Ovary (tissue), 9 donors: Measurements from ENCODE around the gene LEF1. TPM values are rescaled to one million over a fixed set of nuclear protein-coding genes. Genes with fewer than 3 reads are reported as not detected.
"Not testable (repeated sequence)": the region's sequence is repeated elsewhere in the genome, so short reads cannot be mapped to it uniquely, and the experiment has no call there.

Experiments
- DNase-seq, 5 donors: peaks; one replicate each; pipeline ENCODE4 v3.0.0-alpha.2; 2019 to 2020
- H3K27ac ChIP-seq, 2 donors: fragments of 200-600 bp; one replicate each; pipeline versions ENCODE4 v1.5.1 to v1.8.0; 2019 to 2022
- H3K27me3 ChIP-seq: fragments of 200-600 bp; one replicate; pipeline ENCODE4 v1.8.0; 2022
- H3K36me3 ChIP-seq: fragments of 200-600 bp; sonication (generic); one replicate; pipeline ENCODE4 v1.5.1; 2019
- H3K4me1 ChIP-seq: one replicate; pipeline ENCODE4 v1.8.1; 2013; ENCODE audit warnings: mild to moderate bottlenecking, moderate library complexity; ENCODE audit not compliant: insufficient read depth
- H3K4me3 ChIP-seq: fragments of 200-600 bp; sonication (generic); one replicate; pipeline ENCODE4 v1.5.1; 2017
- H3K9me3 ChIP-seq, 2 donors: fragments of 200-600 bp in 1 of 2; sonication (generic) in 1 of 2; one replicate each; pipeline versions ENCODE4 v1.5.1 to v1.8.1; 2013 to 2019; ENCODE audit warnings: mild to moderate bottlenecking in 1 of 2, moderate library complexity in 1 of 2
- CTCF ChIP-seq, 3 donors: fragments of 450-650 bp in 2 of 3; fragments of 200-600 bp in 1 of 3; IDR thresholded peaks; one replicate each; pipeline versions ENCODE4 v1.5.1 to v1.8.0; 2016 to 2022; ENCODE audit warnings: antibody characterized with exemption in 3 of 3, mild to moderate bottlenecking in 1 of 3
- EP300 ChIP-seq: sonication (generic); formaldehyde crosslinking; IDR thresholded peaks from one replicate; pipeline ENCODE4 v1.6.1; 2017; ENCODE audit warnings: antibody characterized with exemption
- POLR2A ChIP-seq: fragments of 450-650 bp; IDR thresholded peaks from one replicate; pipeline ENCODE4 v1.6.1; 2017; ENCODE audit warnings: antibody characterized with exemption, mild to moderate bottlenecking, moderate library complexity
- WGBS, 3 donors: extraction: QIAGEN DNeasy Blood & Tissue Kit in 1 of 3; methylation state at CpG; one replicate each; pipeline versions ENCODE4 v1.1.5 to v1.1.7; 2013 to 2017; 5-methylcytosine and 5-hydroxymethylcytosine counted together
- intact Hi-C, 4 donors: fragments of 100-400 bp; cut with DNase I; formaldehyde crosslinking; loops; one replicate each; pipeline versions ENCODE4 v1.11.0 to v1.15.1; 2022 to 2023
- polyA plus RNA-seq, 2 donors: library from polyadenylated mRNA; stranded (reverse); fragments of 200-250 nt in 1 of 2; fragments of 350-450 nt in 1 of 2; fragmentation: Illumina TruSeq in 1 of 2; extraction: RNeasy Lipid Tissue Mini Kit (QIAGEN cat#74804) in 1 of 2; gene quantifications; one replicate each; pipeline ENCODE4 v1.2.3, GENCODE V29; 2013 to 2014
- total RNA-seq, 7 donors: library from RNA; depleted of rRNA in 2 of 7; stranded (reverse); fragments of >200 nt in 2 of 7; fragmentation: NEBNext Ultra II Directional in 3 of 7; extraction: Animal tissue kit (Norgen Biotek cat#: 25700) in 3 of 7; gene quantifications; one replicate each; pipeline versions ENCODE4 v1.1.0 to v1.2.4, GENCODE V29; 2016 to 2023
- donor health status: DM: no; HTN: no; CAD: no; lungs with moderate emphysema.
- donor health status: DM: no; HTN: no; CAD: no.
- donor health status: Bipolar disorder and iron deficiency.
- donor health status: DM: yes; HTN: yes; CAD: no.
- donor health status: DM: no; HTN: no; CAD: no.
- donor health status: DM: yes; HTN: yes; CAD: no.

The LEF1 gene
- total and polyA plus RNA-seq, 9 donors = 1.8 to 30.1 (median 6.0) TPM

- no peaks in the 10 kb centered on the region for H3K4me1 ChIP-seq
- WGBS, 3 donors = 90 to 99% (median 93%) methylated on average over 3 of the region's 3 CpGs
- no peaks in the 10 kb centered on the region for H3K36me3 ChIP-seq
- intact Hi-C loops = no loop called here
- no peak overlapping the region for H3K4me3 ChIP-seq
- no peak for TF ChIP-seq CTCF (IDR thresholded peaks at IDR 0.05)
- no peak for TF ChIP-seq EP300
- TF ChIP-seq POLR2A = no peak
- DNase-seq = no peak
- no peaks in the 10 kb centered on the region for H3K27me3 ChIP-seq
- H3K9me3 ChIP-seq = no peaks in the 10 kb centered on the region
- H3K27ac ChIP-seq = no peak overlapping the region
Measured at GRCh38 chr4:108055787-108056186, 112.9 kb downstream of the LEF1 start.

GRCh38 chr4:108054025-108054638 lies 114.6 kb downstream of the LEF1 start:
- H3K4me1 ChIP-seq = no peaks in the 10 kb centered on the region
- H3K27ac ChIP-seq = no peak overlapping the region
- TF ChIP-seq POLR2A = no peak
- intact Hi-C loops = no loop called here
- no peaks in the 10 kb centered on the region for H3K9me3 ChIP-seq
- no peaks in the 10 kb centered on the region for H3K36me3 ChIP-seq
- WGBS, 3 donors = 95 to 96% (median 95%) methylated on average over 16 of the region's 16 CpGs
- no peak for DNase-seq
- H3K27me3 ChIP-seq = no peaks in the 10 kb centered on the region
- H3K4me3 ChIP-seq = no peak overlapping the region

GRCh38 chr4:108053251-108053711 lies 115.5 kb downstream of the LEF1 start:
- WGBS, 3 donors = 76 to 100% (median 86%) methylated on average over 1 of the region's 1 CpG
- intact Hi-C loops = no loop called here

GRCh38 chr4:108052558-108053120 lies 116.1 kb downstream of the LEF1 start:
- Histone ChIP-seq H3K4me3 (no peak overlapping the region), H3K4me1 (no peaks in the 10 kb centered on the region), H3K27ac (no peak overlapping the region), H3K27me3 (no peaks in the 10 kb centered on the region), H3K9me3 (no peaks in the 10 kb centered on the region), H3K36me3 (no peaks in the 10 kb centered on the region)
- intact Hi-C loops = no loop called here
- WGBS, 3 donors = 84 to 96% (median 93%) methylated on average over 2 of the region's 2 CpGs
- DNase-seq = no peak
- TF ChIP-seq EP300 (no peak), POLR2A (no peak), CTCF (IDR thresholded peaks at IDR 0.05) (no peak)

More at GRCh38 chr4:108053251-108053711, 115.5 kb downstream of the LEF1 start:
- TF ChIP-seq POLR2A (no peak), CTCF (IDR thresholded peaks at IDR 0.05) (no peak), EP300 (no peak)
- H3K27me3 ChIP-seq = no peaks in the 10 kb centered on the region
- H3K36me3 ChIP-seq = no peaks in the 10 kb centered on the region
- no peaks in the 10 kb centered on the region for H3K9me3 ChIP-seq
- H3K4me1 ChIP-seq = no peaks in the 10 kb centered on the region
- no peak overlapping the region for H3K4me3 ChIP-seq
- no peak overlapping the region for H3K27ac ChIP-seq
- no peak for DNase-seq

- H3K36me3 ChIP-seq = no peaks in the 10 kb centered on the region
- no peak for DNase-seq
- WGBS, 3 donors = 59 to 66% (median 63%) methylated on average over 10 of the region's 10 CpGs
- H3K9me3 ChIP-seq = no peaks in the 10 kb centered on the region
- intact Hi-C loops = no loop called here
- H3K4me3 ChIP-seq = no peak overlapping the region
- TF ChIP-seq EP300 (no peak), POLR2A (no peak), CTCF (IDR thresholded peaks at IDR 0.05) (no peak)
- H3K4me1 ChIP-seq = no peaks in the 10 kb centered on the region
- no peaks in the 10 kb centered on the region for H3K27me3 ChIP-seq
- no peak overlapping the region for H3K27ac ChIP-seq
Measured at GRCh38 chr4:108051343-108051742, 117.4 kb downstream of the LEF1 start.

- H3K27me3 ChIP-seq, H3K4me3 ChIP-seq, H3K36me3 ChIP-seq, H3K27ac ChIP-seq, H3K4me1 ChIP-seq, DNase-seq, H3K9me3 ChIP-seq, intact Hi-C loops: not testable (repeated sequence)
- 90 to 93% (median 92%) methylated on average over 8 to 10 of the region's 10 CpGs for WGBS, 3 donors
Measured at GRCh38 chr4:108050166-108051111, 118.3 kb downstream of the LEF1 start.
